Right renal cortex interstitium (tissue), 3 donors: ENCODE results near the gene F2R. TPM values are rescaled to one million over a fixed set of nuclear protein-coding genes. Genes with fewer than 3 reads are reported as not detected.

ENCODE experiments used
- polyA plus RNA-seq, 3 donors: library from polyadenylated mRNA; unstranded; fragments of 120-200 nt; gene quantifications; one replicate each; pipeline ENCODE4 v1.2.1, GENCODE V29; 2013; ENCODE audit not compliant: insufficient read length in 3 of 3

F2R gene
- polyA plus RNA-seq, 3 donors, result 66.3 to 75.6 (median 70.0) TPM

Other genes starting within 250 kb of the F2R start
- gene F2RL2, start 92.7 kb upstream of the F2R start, polyA plus RNA-seq, result under 1 TPM; 0.35 to 0.48 (median 0.44) TPM
- 10 to 100 TPM; 38.2 to 43.0 (median 41.5) TPM for gene F2RL1, start 102.9 kb downstream of the F2R start, polyA plus RNA-seq
- under 1 TPM in 2 of 3 donors, not detected in 1; 0.18 to 0.21 TPM for gene S100Z, start 133.9 kb downstream of the F2R start, polyA plus RNA-seq
- 10 to 100 TPM; 25.7 to 33.6 (median 28.4) TPM for gene CRHBP, start 236.9 kb downstream of the F2R start, polyA plus RNA-seq